SU-DHL-6 (cell line): Measurements from ENCODE around the gene CLIP4.

Source experiments
- H2AFZ ChIP-seq: fragments of 200-600 bp; sonication (generic); 2 replicates; pipeline ENCODE4 v1.6.1; 2014; ENCODE audit warnings: low read depth, mild to moderate bottlenecking, moderate library complexity, mixed read lengths, antibody characterized with exemption, low read length; ENCODE audit not compliant: severe bottlenecking
- H3F3A ChIP-seq: fragments of 200-600 bp; shearing (Covaris generic); 2 replicates; pipeline ENCODE4 v1.6.0; 2016; ENCODE audit warnings: antibody characterized with exemption, mild to moderate bottlenecking; ENCODE audit not compliant: insufficient read depth
- H3K27ac ChIP-seq: fragments of 200-600 bp; sonication (generic); 2 replicates; pipeline ENCODE4 v1.5.1; 2016; ENCODE audit warnings: low read depth, mild to moderate bottlenecking, low read length, moderate library complexity, mixed read lengths
- H3K27me3 ChIP-seq: fragments of 200-600 bp; sonication (generic), shearing (Covaris generic); 2 replicates; pipeline ENCODE4 v1.6.0; 2014; ENCODE audit warnings: mild to moderate bottlenecking, low read length
- H3K36me3 ChIP-seq: fragments of 200-600 bp; sonication (generic); 2 replicates; pipeline ENCODE4 v1.6.1; 2014; ENCODE audit warnings: mild to moderate bottlenecking, low read length, mixed read lengths
- H3K4me2 ChIP-seq: fragments of 300-600, 200-600 bp; shearing (Covaris generic), sonication (generic); 2 replicates; pipeline ENCODE4 v1.6.0; 2014; ENCODE audit warnings: low read length, low read depth, mild to moderate bottlenecking; ENCODE audit not compliant: poor library complexity, severe bottlenecking
- H3K4me3 ChIP-seq: fragments of 200-600 bp; sonication (generic); 2 replicates; pipeline ENCODE4 v1.5.1; 2014; ENCODE audit warnings: antibody characterized with exemption, low read length, mild to moderate bottlenecking, mixed read lengths; ENCODE audit not compliant: insufficient read depth, poor library complexity, severe bottlenecking
- H3K79me2 ChIP-seq: fragments of 200-600 bp; sonication (generic); 2 replicates; pipeline ENCODE4 v1.6.1; 2014; ENCODE audit warnings: mild to moderate bottlenecking, low read length, moderate library complexity; ENCODE audit not compliant: insufficient read depth
- H3K9ac ChIP-seq: fragments of 200-600 bp; sonication (generic); 2 replicates; pipeline ENCODE4 v1.7.0; 2014; ENCODE audit warnings: mild to moderate bottlenecking, low read length
- H3K9me2 ChIP-seq: fragments of 200-600 bp; sonication (generic); replicated peaks from 2 replicates; pipeline ENCODE4 v1.6.1; 2014; ENCODE audit warnings: low read length; ENCODE audit not compliant: insufficient read depth
- H3K9me3 ChIP-seq: fragments of 200-600 bp; sonication (generic); 2 replicates; pipeline ENCODE4 v1.6.1; 2014; ENCODE audit warnings: low read length, mixed read lengths; ENCODE audit not compliant: insufficient read depth
- H4K20me1 ChIP-seq: fragments of 200-600 bp; sonication (generic); 2 replicates; pipeline ENCODE4 v1.6.1; 2014; ENCODE audit warnings: low read depth, mild to moderate bottlenecking, antibody characterized with exemption, low read length, moderate library complexity, mixed read lengths
- CTCF ChIP-seq: fragments of 200-600 bp; sonication (generic); IDR thresholded peaks from one replicate; pipeline ENCODE4 v1.5.1; 2017; ENCODE audit warnings: antibody characterized with exemption, mild to moderate bottlenecking, low read length, moderate library complexity; ENCODE audit not compliant: insufficient read depth, poor library complexity, severe bottlenecking
- EZH2phosphoT487 ChIP-seq: fragments of 200-600 bp; sonication (generic), shearing (Covaris generic); conservative IDR thresholded peaks from 2 replicates; pipeline ENCODE4 v1.6.1; 2018; ENCODE audit warnings: mild to moderate bottlenecking, antibody characterized with exemption, low read length, moderate library complexity, mixed read lengths

The CLIP4 gene

DNA sequence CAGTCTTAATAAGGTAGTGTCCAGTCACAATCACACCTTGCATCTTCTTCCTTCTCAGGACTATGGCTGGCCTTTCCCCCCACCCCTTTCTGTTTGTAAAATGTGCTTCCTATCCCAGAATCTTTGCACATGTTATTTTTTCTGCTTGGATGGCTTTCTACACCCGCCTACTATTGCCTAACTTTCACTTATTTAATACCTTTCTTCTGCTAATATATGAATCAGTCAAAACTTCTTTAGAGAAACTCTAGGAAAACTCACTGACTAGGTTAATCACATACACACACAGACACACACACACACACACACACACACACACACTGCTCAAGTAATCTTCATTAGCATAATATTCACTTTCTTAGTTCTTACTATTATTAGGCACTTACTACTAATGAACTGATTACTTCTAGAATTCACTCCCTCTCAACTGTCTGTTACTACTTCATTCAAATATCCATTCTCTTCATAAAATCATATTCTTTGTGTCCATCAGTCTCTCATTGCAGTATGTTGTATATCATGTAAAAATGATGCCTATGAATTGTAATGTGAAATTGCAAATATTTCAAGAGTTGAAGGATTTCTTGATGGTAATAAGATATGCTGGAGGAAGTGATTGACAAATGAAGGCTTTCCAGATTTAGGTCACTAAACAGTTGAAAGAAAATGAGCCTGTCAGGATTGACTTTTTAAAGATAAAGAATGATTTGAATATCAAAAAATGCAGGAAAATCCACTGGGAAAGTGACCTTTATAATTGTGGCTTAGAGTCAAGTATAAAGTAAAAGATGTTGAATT, 51.2 kb downstream of the CLIP4 start:
- no peak overlapping the region for H3K4me3 ChIP-seq
- H3K27ac ChIP-seq, result no peak overlapping the region
- no peak overlapping the region for H3K4me2 ChIP-seq
- no peak overlapping the region for H2AFZ ChIP-seq
- no peaks in the 10 kb centered on the region for H3F3A ChIP-seq
- no peaks in the 10 kb centered on the region for H3K9me3 ChIP-seq
- H3K9me2 ChIP-seq, result no peaks in the 10 kb centered on the region
- H3K36me3 ChIP-seq, result no peaks in the 10 kb centered on the region
- no peaks in the 10 kb centered on the region for H3K79me2 ChIP-seq
- no peaks in the 10 kb centered on the region for H3K27me3 ChIP-seq
- H4K20me1 ChIP-seq, result no peaks in the 10 kb centered on the region
- TF ChIP-seq CTCF, result no peak
- no peak for TF ChIP-seq EZH2phosphoT487
- H3K9ac ChIP-seq, result no peak overlapping the region

GRCh38 chr2:29174937-29175336, 59.7 kb downstream of the CLIP4 start:
- no peak overlapping the region for H3K4me3 ChIP-seq
- no peaks in the 10 kb centered on the region for H3K36me3 ChIP-seq
- H3F3A ChIP-seq, result no peaks in the 10 kb centered on the region
- no peaks in the 10 kb centered on the region for H3K27me3 ChIP-seq
- no peak overlapping the region for H3K27ac ChIP-seq
- TF ChIP-seq EZH2phosphoT487 (no peak), CTCF (no peak)
- no peaks in the 10 kb centered on the region for H3K9me3 ChIP-seq
- H3K79me2 ChIP-seq, result no peaks in the 10 kb centered on the region
- no peaks in the 10 kb centered on the region for H3K9me2 ChIP-seq
- no peak overlapping the region for H2AFZ ChIP-seq
- H4K20me1 ChIP-seq, result no peaks in the 10 kb centered on the region
- no peak overlapping the region for H3K4me2 ChIP-seq
- no peak overlapping the region for H3K9ac ChIP-seq

DNA sequence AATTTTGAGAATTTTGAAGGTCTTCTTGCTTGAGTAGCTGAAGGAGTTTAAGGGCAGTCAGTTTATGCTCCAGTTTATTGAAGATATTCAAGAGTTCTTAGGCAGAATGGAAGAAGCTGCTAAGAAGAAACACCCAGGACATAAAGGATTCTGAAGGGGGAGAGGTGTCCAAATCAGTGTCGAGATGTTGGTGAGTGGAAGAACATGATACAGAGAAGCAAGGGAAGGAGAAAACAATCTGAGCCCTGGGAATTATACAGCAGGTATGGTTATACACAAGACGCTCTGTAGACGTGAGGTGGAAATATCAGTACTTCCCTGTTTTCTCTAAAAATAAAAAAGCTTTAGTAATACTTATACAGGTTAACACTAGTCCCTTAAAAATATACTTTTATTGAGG, 60.1 kb downstream of the CLIP4 start:
- Histone ChIP-seq H3K27ac (no peak overlapping the region), H3K9me3 (no peaks in the 10 kb centered on the region), H3K9ac (no peak overlapping the region), H3K4me3 (no peak overlapping the region), H4K20me1 (no peaks in the 10 kb centered on the region), H2AFZ (no peak overlapping the region), H3K36me3 (no peaks in the 10 kb centered on the region), H3K79me2 (no peaks in the 10 kb centered on the region), H3K9me2 (no peaks in the 10 kb centered on the region), H3K4me2 (no peak overlapping the region), H3F3A (no peaks in the 10 kb centered on the region), H3K27me3 (no peaks in the 10 kb centered on the region)
- no peak for TF ChIP-seq CTCF
- no peak for TF ChIP-seq EZH2phosphoT487
